ENCODE measurements around the gene PHF2.

The PHF2 gene

GRCh38 chr9:93585695-93586094, 9.3 kb downstream of the PHF2 start:
- DNase-seq (ENCODE audit: low read depth), result no peak
- H3K4me3 ChIP-seq (ENCODE audit: low read depth, low read length), result no peak overlapping the region
- TF ChIP-seq CTCF (IDR thresholded peaks at IDR 0.05; ENCODE audit: insufficient read depth, low read depth, low read length, missing control alignments), result no peak

- no peak for DNase-seq (ENCODE audit: low read depth)
- TF ChIP-seq CTCF (IDR thresholded peaks at IDR 0.05; ENCODE audit: insufficient read depth, low read depth, low read length, missing control alignments), result no peak
- no peak overlapping the region for H3K4me3 ChIP-seq (ENCODE audit: low read depth, low read length)
Observed at GRCh38 chr9:93586290-93587057, 10.1 kb downstream of the PHF2 start.

GRCh38 chr9:93587284-93587650, 10.9 kb downstream of the PHF2 start:
- TF ChIP-seq CTCF (IDR thresholded peaks at IDR 0.05; ENCODE audit: insufficient read depth, low read depth, low read length, missing control alignments), result no peak
- H3K4me3 ChIP-seq (ENCODE audit: low read depth, low read length), result no peak overlapping the region
- no peak for DNase-seq (ENCODE audit: low read depth)

- no peak for TF ChIP-seq CTCF (IDR thresholded peaks at IDR 0.05; ENCODE audit: insufficient read depth, low read depth, low read length, missing control alignments)
- no peak for DNase-seq (ENCODE audit: low read depth)
- H3K4me3 ChIP-seq (ENCODE audit: low read depth, low read length), result no peak overlapping the region
Observed at GRCh38 chr9:93587651-93588347, 11.4 kb downstream of the PHF2 start.

GRCh38 chr9:93588641-93589609, 12.5 kb downstream of the PHF2 start:
- no peak for TF ChIP-seq CTCF (IDR thresholded peaks at IDR 0.05; ENCODE audit: insufficient read depth, low read depth, low read length, missing control alignments)
- H3K4me3 ChIP-seq (ENCODE audit: low read depth, low read length), result no peak overlapping the region
- DNase-seq (ENCODE audit: low read depth), result no peak

- no peak for TF ChIP-seq CTCF (IDR thresholded peaks at IDR 0.05; ENCODE audit: insufficient read depth, low read depth, low read length, missing control alignments)
- no peak for DNase-seq (ENCODE audit: low read depth)
- no peak overlapping the region for H3K4me3 ChIP-seq (ENCODE audit: low read depth, low read length)
Observed at GRCh38 chr9:93589688-93590087, 13.3 kb downstream of the PHF2 start.
